ENCODE measurements around the gene FNBP1L.

- TF ChIP-seq, protein P1, sequence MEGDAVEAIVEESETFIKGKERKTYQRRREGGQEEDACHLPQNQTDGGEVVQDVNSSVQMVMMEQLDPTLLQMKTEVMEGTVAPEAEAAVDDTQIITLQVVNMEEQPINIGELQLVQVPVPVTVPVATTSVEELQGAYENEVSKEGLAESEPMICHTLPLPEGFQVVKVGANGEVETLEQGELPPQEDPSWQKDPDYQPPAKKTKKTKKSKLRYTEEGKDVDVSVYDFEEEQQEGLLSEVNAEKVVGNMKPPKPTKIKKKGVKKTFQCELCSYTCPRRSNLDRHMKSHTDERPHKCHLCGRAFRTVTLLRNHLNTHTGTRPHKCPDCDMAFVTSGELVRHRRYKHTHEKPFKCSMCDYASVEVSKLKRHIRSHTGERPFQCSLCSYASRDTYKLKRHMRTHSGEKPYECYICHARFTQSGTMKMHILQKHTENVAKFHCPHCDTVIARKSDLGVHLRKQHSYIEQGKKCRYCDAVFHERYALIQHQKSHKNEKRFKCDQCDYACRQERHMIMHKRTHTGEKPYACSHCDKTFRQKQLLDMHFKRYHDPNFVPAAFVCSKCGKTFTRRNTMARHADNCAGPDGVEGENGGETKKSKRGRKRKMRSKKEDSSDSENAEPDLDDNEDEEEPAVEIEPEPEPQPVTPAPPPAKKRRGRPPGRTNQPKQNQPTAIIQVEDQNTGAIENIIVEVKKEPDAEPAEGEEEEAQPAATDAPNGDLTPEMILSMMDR (tag by site-specific recombination; IDR thresholded peaks at IDR 0.05): no peak
- TF ChIP-seq ZNF777 (tag by site-specific recombination; IDR thresholded peaks at IDR 0.05; ENCODE audit: borderline replicate concordance): no peak
- TF ChIP-seq, protein P2, sequence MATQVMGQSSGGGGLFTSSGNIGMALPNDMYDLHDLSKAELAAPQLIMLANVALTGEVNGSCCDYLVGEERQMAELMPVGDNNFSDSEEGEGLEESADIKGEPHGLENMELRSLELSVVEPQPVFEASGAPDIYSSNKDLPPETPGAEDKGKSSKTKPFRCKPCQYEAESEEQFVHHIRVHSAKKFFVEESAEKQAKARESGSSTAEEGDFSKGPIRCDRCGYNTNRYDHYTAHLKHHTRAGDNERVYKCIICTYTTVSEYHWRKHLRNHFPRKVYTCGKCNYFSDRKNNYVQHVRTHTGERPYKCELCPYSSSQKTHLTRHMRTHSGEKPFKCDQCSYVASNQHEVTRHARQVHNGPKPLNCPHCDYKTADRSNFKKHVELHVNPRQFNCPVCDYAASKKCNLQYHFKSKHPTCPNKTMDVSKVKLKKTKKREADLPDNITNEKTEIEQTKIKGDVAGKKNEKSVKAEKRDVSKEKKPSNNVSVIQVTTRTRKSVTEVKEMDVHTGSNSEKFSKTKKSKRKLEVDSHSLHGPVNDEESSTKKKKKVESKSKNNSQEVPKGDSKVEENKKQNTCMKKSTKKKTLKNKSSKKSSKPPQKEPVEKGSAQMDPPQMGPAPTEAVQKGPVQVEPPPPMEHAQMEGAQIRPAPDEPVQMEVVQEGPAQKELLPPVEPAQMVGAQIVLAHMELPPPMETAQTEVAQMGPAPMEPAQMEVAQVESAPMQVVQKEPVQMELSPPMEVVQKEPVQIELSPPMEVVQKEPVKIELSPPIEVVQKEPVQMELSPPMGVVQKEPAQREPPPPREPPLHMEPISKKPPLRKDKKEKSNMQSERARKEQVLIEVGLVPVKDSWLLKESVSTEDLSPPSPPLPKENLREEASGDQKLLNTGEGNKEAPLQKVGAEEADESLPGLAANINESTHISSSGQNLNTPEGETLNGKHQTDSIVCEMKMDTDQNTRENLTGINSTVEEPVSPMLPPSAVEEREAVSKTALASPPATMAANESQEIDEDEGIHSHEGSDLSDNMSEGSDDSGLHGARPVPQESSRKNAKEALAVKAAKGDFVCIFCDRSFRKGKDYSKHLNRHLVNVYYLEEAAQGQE (tag by site-specific recombination; IDR thresholded peaks at IDR 0.05): no peak
- TF ChIP-seq MEIS1 (CRISPR knock-in tag; IDR thresholded peaks at IDR 0.05; ENCODE audit: borderline replicate concordance): no peak
- no peak for TF ChIP-seq ZNF785 (tag by site-specific recombination; IDR thresholded peaks at IDR 0.05)
- TF ChIP-seq, protein P3, sequence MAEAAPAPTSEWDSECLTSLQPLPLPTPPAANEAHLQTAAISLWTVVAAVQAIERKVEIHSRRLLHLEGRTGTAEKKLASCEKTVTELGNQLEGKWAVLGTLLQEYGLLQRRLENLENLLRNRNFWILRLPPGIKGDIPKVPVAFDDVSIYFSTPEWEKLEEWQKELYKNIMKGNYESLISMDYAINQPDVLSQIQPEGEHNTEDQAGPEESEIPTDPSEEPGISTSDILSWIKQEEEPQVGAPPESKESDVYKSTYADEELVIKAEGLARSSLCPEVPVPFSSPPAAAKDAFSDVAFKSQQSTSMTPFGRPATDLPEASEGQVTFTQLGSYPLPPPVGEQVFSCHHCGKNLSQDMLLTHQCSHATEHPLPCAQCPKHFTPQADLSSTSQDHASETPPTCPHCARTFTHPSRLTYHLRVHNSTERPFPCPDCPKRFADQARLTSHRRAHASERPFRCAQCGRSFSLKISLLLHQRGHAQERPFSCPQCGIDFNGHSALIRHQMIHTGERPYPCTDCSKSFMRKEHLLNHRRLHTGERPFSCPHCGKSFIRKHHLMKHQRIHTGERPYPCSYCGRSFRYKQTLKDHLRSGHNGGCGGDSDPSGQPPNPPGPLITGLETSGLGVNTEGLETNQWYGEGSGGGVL (tag by site-specific recombination; IDR thresholded peaks at IDR 0.05): no peak
- TF ChIP-seq ZNF211 (tag by site-specific recombination; IDR thresholded peaks at IDR 0.05; ENCODE audit: low read depth): no peak
- no peak for TF ChIP-seq ZNF362 (tag by site-specific recombination; IDR thresholded peaks at IDR 0.05)
Measured at GRCh38 chr1:93588955-93589354, 141.0 kb downstream of the FNBP1L start.
